NB4 (cell line): ENCODE data around the gene MINDY2.
"Not testable (repeated sequence)": the region's sequence is repeated elsewhere in the genome, so short reads cannot be mapped to it uniquely, and the experiment has no call there.

Experiments
- DNase-seq: peaks from one replicate; pipeline ENCODE4 v3.0.0; 2010; ENCODE audit warnings: low read depth
- H3K4me3 ChIP-seq: one replicate; pipeline ENCODE4 v1.5.1; 2011; ENCODE audit warnings: mild to moderate bottlenecking, low read depth, low read length, moderate library complexity
- MYC ChIP-seq: IDR thresholded peaks from 2 replicates; pipeline ENCODE4 v1.6.1; 2011; ENCODE audit warnings: low read depth, low read length
- POLR2A ChIP-seq: IDR thresholded peaks from 2 replicates; pipeline ENCODE4 v1.6.1; 2011; ENCODE audit warnings: mild to moderate bottlenecking; ENCODE audit not compliant: insufficient read length; ENCODE audit errors: extremely low read depth
- TF ChIP-seq, protein P1 (sequence below): IDR thresholded peaks from one replicate; pipeline ENCODE4 v1.5.1; 2012; ENCODE audit warnings: low read depth, low read length
- TF ChIP-seq, protein P2 (sequence below): IDR thresholded peaks from 2 replicates; pipeline ENCODE4 v1.6.1; 2011; ENCODE audit warnings: low read depth, low read length

The MINDY2 gene

DNA sequence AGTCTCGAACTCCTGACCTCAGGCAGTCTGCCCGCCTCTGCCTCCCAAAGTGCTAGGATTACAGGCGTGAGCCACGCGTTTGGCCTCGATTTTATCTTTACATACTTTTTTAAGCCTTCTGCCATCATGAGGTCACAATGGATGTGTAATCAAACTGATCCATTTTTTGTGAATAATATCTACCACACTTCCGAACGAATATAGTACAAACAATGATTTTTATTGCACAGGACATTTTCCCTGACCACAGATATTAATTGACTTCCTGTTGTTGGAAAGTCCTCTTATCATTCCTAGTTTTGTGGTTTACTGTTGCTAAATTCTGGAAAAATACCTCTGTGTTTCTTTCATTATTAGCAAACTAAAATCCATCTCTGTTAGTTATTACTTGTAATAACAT is 68.9 kb downstream of the MINDY2 start:
- no peak overlapping the region for H3K4me3 ChIP-seq
- no peak for DNase-seq
- TF ChIP-seq POLR2A = no peak
- TF ChIP-seq, protein P1, sequence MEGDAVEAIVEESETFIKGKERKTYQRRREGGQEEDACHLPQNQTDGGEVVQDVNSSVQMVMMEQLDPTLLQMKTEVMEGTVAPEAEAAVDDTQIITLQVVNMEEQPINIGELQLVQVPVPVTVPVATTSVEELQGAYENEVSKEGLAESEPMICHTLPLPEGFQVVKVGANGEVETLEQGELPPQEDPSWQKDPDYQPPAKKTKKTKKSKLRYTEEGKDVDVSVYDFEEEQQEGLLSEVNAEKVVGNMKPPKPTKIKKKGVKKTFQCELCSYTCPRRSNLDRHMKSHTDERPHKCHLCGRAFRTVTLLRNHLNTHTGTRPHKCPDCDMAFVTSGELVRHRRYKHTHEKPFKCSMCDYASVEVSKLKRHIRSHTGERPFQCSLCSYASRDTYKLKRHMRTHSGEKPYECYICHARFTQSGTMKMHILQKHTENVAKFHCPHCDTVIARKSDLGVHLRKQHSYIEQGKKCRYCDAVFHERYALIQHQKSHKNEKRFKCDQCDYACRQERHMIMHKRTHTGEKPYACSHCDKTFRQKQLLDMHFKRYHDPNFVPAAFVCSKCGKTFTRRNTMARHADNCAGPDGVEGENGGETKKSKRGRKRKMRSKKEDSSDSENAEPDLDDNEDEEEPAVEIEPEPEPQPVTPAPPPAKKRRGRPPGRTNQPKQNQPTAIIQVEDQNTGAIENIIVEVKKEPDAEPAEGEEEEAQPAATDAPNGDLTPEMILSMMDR = no peak
- TF ChIP-seq MYC = no peak
- TF ChIP-seq, protein P2, sequence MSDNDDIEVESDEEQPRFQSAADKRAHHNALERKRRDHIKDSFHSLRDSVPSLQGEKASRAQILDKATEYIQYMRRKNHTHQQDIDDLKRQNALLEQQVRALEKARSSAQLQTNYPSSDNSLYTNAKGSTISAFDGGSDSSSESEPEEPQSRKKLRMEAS = no peak

DNA sequence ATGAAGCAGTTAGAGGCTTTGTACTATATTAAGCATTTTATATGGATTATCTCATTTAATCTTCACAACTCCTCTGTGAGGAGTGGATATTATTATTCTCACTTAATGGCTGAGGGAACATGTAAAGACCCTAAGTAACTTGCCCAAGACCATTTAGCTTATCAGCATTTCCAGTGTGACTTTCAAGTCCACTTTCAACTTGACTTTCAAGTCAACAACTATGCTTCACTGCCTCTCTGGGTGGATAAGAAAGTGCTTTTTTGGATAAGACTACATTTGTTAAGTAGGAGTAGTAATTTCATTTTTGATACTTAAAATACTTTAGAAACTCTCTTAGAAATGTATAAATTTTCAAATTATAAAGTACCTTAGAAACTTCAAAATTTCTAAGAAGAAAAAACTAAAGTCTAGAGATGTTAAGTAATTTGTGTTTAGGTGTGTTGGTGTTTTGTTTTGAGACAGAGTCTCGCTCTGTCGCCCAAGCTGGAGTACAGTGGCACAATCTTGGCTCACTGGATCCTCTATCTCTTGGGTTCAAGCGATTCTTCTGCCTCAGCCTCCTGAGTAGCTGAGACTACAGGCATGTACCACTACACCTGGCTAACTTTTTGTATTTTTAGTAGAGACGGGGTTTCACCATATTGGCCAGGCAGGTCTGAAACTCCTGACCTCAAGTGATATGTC is 71.8 kb downstream of the MINDY2 start:
- TF ChIP-seq, protein P2 = no peak
- TF ChIP-seq, protein P1 = no peak
- TF ChIP-seq MYC (no peak), POLR2A (no peak)
- DNase-seq = no peak
- H3K4me3 ChIP-seq = no peak overlapping the region

DNA sequence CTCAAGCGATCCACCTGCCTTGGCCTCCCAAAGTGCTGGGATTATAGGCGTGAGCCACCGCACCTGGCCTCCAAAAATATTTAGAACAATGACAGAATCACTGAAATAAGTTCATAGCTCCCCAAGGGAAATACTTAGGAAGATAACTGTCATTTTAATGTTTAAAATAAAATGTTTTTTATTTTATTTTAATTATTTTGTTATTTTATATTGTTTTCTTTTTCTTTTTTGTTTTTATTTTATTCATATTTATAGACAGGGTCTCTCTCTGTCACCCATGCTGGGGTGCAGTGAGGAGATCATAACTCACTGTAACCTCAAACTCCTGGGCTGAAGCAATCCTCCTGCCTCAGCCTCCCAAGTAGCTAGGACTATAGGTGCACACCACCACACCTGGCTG is 80.1 kb downstream of the MINDY2 start:
- not testable (repeated sequence) for DNase-seq, H3K4me3 ChIP-seq

DNA sequence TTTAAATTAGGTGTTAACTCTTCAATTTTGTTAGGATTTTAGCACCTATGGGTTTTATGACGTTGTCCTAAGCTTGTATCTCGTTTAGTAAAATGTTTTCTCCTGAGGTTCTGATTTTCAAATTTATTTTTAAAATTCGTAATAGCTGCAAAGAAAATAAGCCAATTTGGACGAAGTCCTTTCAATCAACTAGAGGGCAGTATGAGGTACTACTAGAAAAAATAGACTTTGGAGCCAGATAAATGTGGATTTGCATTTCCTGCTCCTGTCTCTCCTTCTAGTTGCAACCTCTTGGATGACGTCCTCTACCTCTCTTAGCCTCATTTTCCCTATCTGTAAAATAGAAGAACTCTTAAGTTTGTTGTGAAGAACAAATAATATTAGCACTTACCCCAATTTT is 81.2 kb downstream of the MINDY2 start:
- TF ChIP-seq POLR2A = no peak
- no peak for DNase-seq
- H3K4me3 ChIP-seq = no peak overlapping the region

DNA sequence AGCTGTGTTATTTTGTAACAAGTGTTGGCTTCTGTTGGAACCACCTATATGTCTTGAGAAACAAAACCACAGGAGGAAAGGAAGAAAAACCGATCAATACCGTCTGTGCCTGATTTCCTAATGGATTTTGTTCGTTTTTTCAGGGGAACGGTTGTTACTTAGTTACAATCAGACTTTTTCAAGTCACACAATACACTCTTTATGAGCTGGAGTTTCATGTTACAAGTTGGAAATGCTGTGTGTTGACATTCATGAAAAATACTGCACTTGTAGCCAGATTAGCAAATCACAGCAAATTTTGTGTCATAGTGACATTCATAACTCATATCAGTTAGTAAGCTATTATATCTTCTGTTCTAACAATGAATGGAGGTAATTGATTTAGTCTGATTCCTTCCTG is 83.5 kb downstream of the MINDY2 start:
- H3K4me3 ChIP-seq = no peak overlapping the region
- DNase-seq = no peak
- TF ChIP-seq MYC = no peak
- TF ChIP-seq, protein P2 = no peak
- TF ChIP-seq POLR2A = no peak
- TF ChIP-seq, protein P1 = no peak

DNA sequence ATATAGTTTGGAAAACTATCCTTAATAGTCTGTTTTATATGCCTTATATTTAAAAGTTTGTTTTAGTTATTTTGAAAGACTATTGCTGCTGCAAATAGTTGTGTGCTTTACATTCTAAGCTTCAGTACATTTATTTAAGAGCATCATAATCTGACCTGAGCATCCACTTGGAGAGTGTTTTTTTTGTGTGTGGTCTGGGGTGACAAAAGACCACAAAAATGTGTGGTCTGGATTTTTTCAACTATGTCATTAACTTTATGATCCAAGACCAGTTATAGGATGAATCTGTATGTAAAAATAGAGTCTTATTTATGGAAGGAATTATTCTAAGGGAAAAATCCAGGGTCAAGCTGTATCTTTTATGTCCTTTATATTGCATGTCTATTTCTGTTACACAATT is 85.0 kb downstream of the MINDY2 start:
- TF ChIP-seq, protein P2 = no peak
- TF ChIP-seq MYC = no peak
- DNase-seq = no peak
- H3K4me3 ChIP-seq = no peak overlapping the region

DNA sequence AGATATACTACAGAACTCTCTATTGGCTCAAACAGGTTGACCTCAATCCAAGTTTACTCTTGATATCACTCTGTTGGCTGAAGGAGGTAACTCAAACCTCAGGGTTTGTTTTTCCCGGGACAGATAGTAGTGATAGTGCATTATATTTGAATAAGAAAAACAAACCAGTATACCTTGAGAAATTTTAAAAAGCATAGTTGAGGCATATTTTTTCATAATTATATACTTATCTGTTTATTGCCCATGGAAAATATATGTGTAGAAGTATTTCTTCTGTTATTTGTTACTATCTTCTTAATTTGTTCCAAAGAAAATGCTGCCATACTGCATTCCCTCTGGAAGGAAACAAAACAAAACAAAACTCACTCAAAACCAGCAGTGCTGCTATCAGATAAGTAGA is 85.5 kb downstream of the MINDY2 start:
- DNase-seq, H3K4me3 ChIP-seq: not testable (repeated sequence)

DNA sequence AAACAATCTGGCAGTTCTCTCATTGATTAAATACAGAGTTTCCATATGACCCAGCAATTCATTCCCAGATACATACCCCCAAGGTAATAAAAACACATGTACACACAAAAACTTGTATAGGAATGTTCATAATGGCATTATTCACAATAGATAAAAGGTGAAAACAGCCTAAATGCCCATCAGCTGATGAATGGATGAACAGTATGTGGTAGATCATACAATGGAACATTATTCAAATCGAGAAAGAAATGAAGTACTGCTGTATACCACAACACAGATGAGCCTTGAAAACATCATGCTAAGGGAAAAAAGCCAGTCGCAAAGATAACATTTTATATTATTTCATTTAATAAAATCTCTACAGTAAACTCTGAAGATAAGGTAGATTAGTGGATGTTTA is 91.2 kb downstream of the MINDY2 start:
- DNase-seq = no peak
- TF ChIP-seq MYC (no peak), POLR2A (no peak)
- TF ChIP-seq, protein P1 = no peak
- TF ChIP-seq, protein P2 = no peak
- H3K4me3 ChIP-seq = no peak overlapping the region
